Iris pigment epithelial cell (primary cell): ENCODE data around the gene RTL3.
"Not testable (repeated sequence)": the region's sequence is repeated elsewhere in the genome, so short reads cannot be mapped to it uniquely, and the experiment has no call there.

ENCODE experiments used
- DNase-seq: peaks from one replicate; pipeline ENCODE4 v3.0.0-alpha.2; 2011; ENCODE audit warnings: low read depth

RTL3 gene

GRCh38 chrX:78658845-78659744 is at the start of gene RTL3:
Gene RTL3, minus strand, starts transcription at chrX:78659328. Its CDS starts 908 bp downstream, at chrX:78658420.
- peak; percentile 85 for DNase-seq

- no peak for DNase-seq
Measured at GRCh38 chrX:78708816-78709215, 49.7 kb upstream of the RTL3 start.

- DNase-seq, result peak; percentile 41
Measured at GRCh38 chrX:78708262-78708661, 49.1 kb upstream of the RTL3 start.

- DNase-seq, result no peak
Measured at GRCh38 chrX:78706071-78706470, 46.9 kb upstream of the RTL3 start.

- no peak for DNase-seq
Measured at GRCh38 chrX:78693536-78693935, 34.4 kb upstream of the RTL3 start.

GRCh38 chrX:78693012-78693411 is 33.9 kb upstream of the RTL3 start:
- no peak for DNase-seq

GRCh38 chrX:78687586-78687985 is 28.5 kb upstream of the RTL3 start:
- DNase-seq, result no peak

- DNase-seq, result peak; percentile 42
Measured at GRCh38 chrX:78673246-78673645, 14.1 kb upstream of the RTL3 start.

GRCh38 chrX:78665342-78665741 is 6.2 kb upstream of the RTL3 start:
- no peak for DNase-seq

GRCh38 chrX:78661836-78662235 is 2.7 kb upstream of the RTL3 start:
- DNase-seq, result no peak

GRCh38 chrX:78659955-78660354 is 827 bp upstream of the RTL3 start:
- DNase-seq, result no peak

GRCh38 chrX:78658414-78658813 is 714 bp downstream of the RTL3 start:
- no peak for DNase-seq

GRCh38 chrX:78655642-78656041 is 3.5 kb downstream of the RTL3 start:
- DNase-seq, result no peak

- DNase-seq, result peak; percentile 87
Measured at GRCh38 chrX:78653118-78653822, 5.9 kb downstream of the RTL3 start.

GRCh38 chrX:78650906-78651437 is 8.2 kb downstream of the RTL3 start:
- DNase-seq, result peak; percentile 83

GRCh38 chrX:78643874-78644273 is 15.3 kb downstream of the RTL3 start:
- no peak for DNase-seq

- DNase-seq, result no peak
Measured at GRCh38 chrX:78643096-78643495, 16.0 kb downstream of the RTL3 start.

- not testable (repeated sequence) for DNase-seq
Measured at GRCh38 chrX:78636096-78636495, 23.0 kb downstream of the RTL3 start.

- DNase-seq, result no peak
Measured at GRCh38 chrX:78624962-78625909, 33.9 kb downstream of the RTL3 start.

- DNase-seq, result no peak
Measured at GRCh38 chrX:78624426-78624825, 34.7 kb downstream of the RTL3 start.

GRCh38 chrX:78622831-78623230 is 36.3 kb downstream of the RTL3 start:
- no peak for DNase-seq

GRCh38 chrX:78619834-78620233 is 39.3 kb downstream of the RTL3 start:
- peak; percentile 36 for DNase-seq
